ENCODE measurements around the gene NCOR2. TPM values are rescaled to one million over a fixed set of nuclear protein-coding genes. Genes with fewer than 3 reads are reported as not detected.

NCOR2 gene
- total RNA-seq, 1 experiment from 2014 or later: 326 TPM

DNA sequence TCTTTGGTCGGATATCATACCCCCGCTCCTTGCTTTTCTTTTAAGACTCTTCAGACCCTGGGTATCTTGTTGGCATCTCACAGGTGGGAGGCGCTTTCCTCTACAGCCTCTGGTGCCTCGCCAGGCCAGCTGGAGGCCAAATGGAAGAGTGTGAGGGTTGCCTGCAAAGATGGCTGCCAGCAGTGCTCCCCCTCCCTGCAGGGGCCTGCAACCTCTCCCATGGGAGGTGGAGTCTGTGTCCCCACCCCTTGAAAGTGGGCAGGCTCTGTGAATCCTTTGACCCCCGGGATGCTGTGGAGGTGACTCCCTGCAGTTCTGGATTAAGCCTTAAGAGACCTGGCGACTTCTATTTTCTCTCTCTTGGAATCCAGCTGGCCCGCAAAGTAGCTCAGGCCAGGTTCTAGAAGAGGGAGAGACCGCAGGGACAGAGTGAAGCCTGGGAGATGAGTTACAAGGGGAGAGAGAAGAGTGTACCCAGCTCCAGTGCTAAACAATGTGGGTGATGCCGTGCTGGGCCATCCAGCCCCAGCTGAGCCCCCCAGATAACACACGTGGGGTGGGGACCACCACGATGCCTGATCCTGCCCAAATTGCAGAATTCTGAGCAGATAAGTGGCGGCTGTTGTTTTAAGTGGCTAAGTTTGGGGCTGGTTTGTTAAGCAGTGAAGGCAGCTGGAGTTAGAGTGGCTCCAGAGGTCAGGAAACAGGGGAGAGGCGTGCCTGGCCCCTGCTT lies 37.9 kb upstream of the NCOR2 start:
- ATAC-seq (peak; percentile 60), DNase-seq (ENCODE audit: low spot score) (no peak)
- ChIA-PET CTCF (no interaction called here), POLR2A (no interaction called here)
- Mint-ChIP-seq H3K4me1 (peaks cover 22% of the 10 kb centered on the region), H3K36me3 (no peaks in the 10 kb centered on the region), H3K27me3 (ENCODE audit: low read depth) (peaks cover 3% of the 10 kb centered on the region), H3K27ac (no peak overlapping the region), H3K4me3 (no peak overlapping the region), H3K9me3 (0 out of 2 replicates have a peak, but pooled peaks cover 3% of the 10 kb centered on the region)
- TF ChIP-seq, protein P1, sequence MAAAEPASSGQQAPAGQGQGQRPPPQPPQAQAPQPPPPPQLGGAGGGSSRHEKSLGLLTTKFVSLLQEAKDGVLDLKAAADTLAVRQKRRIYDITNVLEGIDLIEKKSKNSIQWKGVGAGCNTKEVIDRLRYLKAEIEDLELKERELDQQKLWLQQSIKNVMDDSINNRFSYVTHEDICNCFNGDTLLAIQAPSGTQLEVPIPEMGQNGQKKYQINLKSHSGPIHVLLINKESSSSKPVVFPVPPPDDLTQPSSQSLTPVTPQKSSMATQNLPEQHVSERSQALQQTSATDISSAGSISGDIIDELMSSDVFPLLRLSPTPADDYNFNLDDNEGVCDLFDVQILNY (CRISPR knock-in tag; IDR thresholded peaks at IDR 0.05): no peak
- TF ChIP-seq MXD4 (CRISPR knock-in tag; IDR thresholded peaks at IDR 0.05; ENCODE audit: borderline replicate concordance): no peak
- TF ChIP-seq, protein P2, sequence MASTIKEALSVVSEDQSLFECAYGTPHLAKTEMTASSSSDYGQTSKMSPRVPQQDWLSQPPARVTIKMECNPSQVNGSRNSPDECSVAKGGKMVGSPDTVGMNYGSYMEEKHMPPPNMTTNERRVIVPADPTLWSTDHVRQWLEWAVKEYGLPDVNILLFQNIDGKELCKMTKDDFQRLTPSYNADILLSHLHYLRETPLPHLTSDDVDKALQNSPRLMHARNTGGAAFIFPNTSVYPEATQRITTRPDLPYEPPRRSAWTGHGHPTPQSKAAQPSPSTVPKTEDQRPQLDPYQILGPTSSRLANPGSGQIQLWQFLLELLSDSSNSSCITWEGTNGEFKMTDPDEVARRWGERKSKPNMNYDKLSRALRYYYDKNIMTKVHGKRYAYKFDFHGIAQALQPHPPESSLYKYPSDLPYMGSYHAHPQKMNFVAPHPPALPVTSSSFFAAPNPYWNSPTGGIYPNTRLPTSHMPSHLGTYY (CRISPR knock-in tag; IDR thresholded peaks at IDR 0.05): no peak
- TF ChIP-seq SMAD4 (CRISPR knock-in tag; IDR thresholded peaks at IDR 0.05): no peak
- TF ChIP-seq ZNF423 (CRISPR knock-in tag; IDR thresholded peaks at IDR 0.05): no peak
- TF ChIP-seq, protein P3, sequence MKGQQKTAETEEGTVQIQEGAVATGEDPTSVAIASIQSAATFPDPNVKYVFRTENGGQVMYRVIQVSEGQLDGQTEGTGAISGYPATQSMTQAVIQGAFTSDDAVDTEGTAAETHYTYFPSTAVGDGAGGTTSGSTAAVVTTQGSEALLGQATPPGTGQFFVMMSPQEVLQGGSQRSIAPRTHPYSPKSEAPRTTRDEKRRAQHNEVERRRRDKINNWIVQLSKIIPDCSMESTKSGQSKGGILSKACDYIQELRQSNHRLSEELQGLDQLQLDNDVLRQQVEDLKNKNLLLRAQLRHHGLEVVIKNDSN (CRISPR knock-in tag; IDR thresholded peaks at IDR 0.05): no peak
- TF ChIP-seq ZNF232 (CRISPR knock-in tag; IDR thresholded peaks at IDR 0.05): no peak

DNA sequence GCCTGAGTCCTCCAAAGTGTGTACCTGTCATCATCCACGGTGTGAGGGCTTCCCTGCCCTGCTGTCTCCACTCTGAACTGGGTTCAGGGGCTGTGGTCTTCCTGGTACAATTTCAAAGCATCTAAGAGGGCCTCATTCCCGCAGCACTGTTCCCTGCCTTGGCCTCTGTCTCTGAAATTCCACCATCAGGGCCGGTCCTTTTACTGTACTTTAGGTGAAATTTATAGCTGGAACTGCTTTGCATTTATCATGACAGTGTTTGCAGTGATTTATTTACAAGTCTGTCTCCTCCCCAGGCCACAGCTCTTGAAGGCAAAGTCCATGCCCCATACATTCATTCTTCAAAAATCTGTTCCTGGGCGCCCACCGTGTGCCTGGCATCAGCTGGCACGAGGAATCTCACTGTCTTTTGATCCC lies 36.9 kb upstream of the NCOR2 start:
- Mint-ChIP-seq H3K4me1 (peaks cover 18% of the 10 kb centered on the region), H3K4me3 (no peak overlapping the region), H3K36me3 (no peaks in the 10 kb centered on the region; the same call in 1 of the 2 replicates), H3K27me3 (ENCODE audit: low read depth) (peaks cover 3% of the 10 kb centered on the region), H3K9me3 (peaks cover 9% of the 10 kb centered on the region), H3K27ac (no peak overlapping the region)
- CTCF ChIA-PET: no interaction called here
- POLR2A ChIA-PET: no interaction called here
- DNase-seq (ENCODE audit: low spot score) (no peak), ATAC-seq (no peak)
- TF ChIP-seq NFYB (CRISPR knock-in tag; conservative IDR thresholded peaks at IDR 0.05; ENCODE audit: low read depth) (no peak), ZNF423 (CRISPR knock-in tag; IDR thresholded peaks at IDR 0.05) (no peak)

DNA sequence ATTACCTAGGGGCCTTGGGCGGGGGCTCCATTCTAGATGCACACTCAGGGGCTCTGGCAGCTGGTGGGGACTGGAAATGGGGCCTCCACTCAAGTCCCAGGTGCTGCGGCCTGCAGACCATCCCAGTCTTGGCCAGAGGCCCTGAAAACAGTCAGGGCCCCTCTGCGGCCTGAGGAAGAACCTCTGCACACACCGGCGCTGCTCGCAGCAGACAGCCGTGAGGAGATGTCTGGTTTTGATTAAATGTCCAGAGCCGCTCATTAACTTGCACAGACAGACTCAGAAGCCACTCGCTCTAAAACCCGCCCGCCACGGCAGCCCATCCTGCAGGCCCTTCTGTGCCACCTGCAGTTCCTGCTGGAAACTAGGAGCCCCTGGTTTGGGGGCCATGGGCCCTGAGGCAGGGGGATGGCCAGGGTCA lies 36.4 kb upstream of the NCOR2 start:
- Mint-ChIP-seq H3K27ac (no peak overlapping the region), H3K27me3 (ENCODE audit: low read depth) (peaks cover 3% of the 10 kb centered on the region), H3K4me1 (peaks cover 15% of the 10 kb centered on the region), H3K9me3 (peaks cover 13% of the 10 kb centered on the region), H3K36me3 (no peaks in the 10 kb centered on the region; the same call in 1 of the 2 replicates), H3K4me3 (no peak overlapping the region)
- no peak for ATAC-seq
- ChIA-PET CTCF (no interaction called here), POLR2A (no interaction called here)
- no peak for DNase-seq (ENCODE audit: low spot score)
- TF ChIP-seq IRF2 (CRISPR knock-in tag; IDR thresholded peaks at IDR 0.05; ENCODE audit: borderline replicate concordance, low read depth): no peak
- no peak for TF ChIP-seq ZNF671 (CRISPR knock-in tag; IDR thresholded peaks at IDR 0.05)
- TF ChIP-seq, protein P4, sequence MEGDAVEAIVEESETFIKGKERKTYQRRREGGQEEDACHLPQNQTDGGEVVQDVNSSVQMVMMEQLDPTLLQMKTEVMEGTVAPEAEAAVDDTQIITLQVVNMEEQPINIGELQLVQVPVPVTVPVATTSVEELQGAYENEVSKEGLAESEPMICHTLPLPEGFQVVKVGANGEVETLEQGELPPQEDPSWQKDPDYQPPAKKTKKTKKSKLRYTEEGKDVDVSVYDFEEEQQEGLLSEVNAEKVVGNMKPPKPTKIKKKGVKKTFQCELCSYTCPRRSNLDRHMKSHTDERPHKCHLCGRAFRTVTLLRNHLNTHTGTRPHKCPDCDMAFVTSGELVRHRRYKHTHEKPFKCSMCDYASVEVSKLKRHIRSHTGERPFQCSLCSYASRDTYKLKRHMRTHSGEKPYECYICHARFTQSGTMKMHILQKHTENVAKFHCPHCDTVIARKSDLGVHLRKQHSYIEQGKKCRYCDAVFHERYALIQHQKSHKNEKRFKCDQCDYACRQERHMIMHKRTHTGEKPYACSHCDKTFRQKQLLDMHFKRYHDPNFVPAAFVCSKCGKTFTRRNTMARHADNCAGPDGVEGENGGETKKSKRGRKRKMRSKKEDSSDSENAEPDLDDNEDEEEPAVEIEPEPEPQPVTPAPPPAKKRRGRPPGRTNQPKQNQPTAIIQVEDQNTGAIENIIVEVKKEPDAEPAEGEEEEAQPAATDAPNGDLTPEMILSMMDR (IDR thresholded peaks at IDR 0.05): no peak
- TF ChIP-seq, protein P5, sequence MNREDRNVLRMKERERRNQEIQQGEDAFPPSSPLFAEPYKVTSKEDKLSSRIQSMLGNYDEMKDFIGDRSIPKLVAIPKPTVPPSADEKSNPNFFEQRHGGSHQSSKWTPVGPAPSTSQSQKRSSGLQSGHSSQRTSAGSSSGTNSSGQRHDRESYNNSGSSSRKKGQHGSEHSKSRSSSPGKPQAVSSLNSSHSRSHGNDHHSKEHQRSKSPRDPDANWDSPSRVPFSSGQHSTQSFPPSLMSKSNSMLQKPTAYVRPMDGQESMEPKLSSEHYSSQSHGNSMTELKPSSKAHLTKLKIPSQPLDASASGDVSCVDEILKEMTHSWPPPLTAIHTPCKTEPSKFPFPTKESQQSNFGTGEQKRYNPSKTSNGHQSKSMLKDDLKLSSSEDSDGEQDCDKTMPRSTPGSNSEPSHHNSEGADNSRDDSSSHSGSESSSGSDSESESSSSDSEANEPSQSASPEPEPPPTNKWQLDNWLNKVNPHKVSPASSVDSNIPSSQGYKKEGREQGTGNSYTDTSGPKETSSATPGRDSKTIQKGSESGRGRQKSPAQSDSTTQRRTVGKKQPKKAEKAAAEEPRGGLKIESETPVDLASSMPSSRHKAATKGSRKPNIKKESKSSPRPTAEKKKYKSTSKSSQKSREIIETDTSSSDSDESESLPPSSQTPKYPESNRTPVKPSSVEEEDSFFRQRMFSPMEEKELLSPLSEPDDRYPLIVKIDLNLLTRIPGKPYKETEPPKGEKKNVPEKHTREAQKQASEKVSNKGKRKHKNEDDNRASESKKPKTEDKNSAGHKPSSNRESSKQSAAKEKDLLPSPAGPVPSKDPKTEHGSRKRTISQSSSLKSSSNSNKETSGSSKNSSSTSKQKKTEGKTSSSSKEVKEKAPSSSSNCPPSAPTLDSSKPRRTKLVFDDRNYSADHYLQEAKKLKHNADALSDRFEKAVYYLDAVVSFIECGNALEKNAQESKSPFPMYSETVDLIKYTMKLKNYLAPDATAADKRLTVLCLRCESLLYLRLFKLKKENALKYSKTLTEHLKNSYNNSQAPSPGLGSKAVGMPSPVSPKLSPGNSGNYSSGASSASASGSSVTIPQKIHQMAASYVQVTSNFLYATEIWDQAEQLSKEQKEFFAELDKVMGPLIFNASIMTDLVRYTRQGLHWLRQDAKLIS (CRISPR knock-in tag; IDR thresholded peaks at IDR 0.05; ENCODE audit: borderline replicate concordance): no peak
- TF ChIP-seq, protein P6, sequence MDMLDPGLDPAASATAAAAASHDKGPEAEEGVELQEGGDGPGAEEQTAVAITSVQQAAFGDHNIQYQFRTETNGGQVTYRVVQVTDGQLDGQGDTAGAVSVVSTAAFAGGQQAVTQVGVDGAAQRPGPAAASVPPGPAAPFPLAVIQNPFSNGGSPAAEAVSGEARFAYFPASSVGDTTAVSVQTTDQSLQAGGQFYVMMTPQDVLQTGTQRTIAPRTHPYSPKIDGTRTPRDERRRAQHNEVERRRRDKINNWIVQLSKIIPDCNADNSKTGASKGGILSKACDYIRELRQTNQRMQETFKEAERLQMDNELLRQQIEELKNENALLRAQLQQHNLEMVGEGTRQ (CRISPR knock-in tag; IDR thresholded peaks at IDR 0.05): no peak
- no peak for TF ChIP-seq CBFB (CRISPR knock-in tag; IDR thresholded peaks at IDR 0.05; ENCODE audit: low read depth)
- TF ChIP-seq TP53 (CRISPR knock-in tag; IDR thresholded peaks at IDR 0.05): no peak
- no peak for TF ChIP-seq CREM (CRISPR knock-in tag; IDR thresholded peaks at IDR 0.05)
- TF ChIP-seq NFE2L1 (CRISPR knock-in tag; IDR thresholded peaks at IDR 0.05): no peak
- no peak for TF ChIP-seq FOXK1 (CRISPR knock-in tag; IDR thresholded peaks at IDR 0.05)
- no peak for TF ChIP-seq GRHL2 (CRISPR knock-in tag; IDR thresholded peaks at IDR 0.05; ENCODE audit: insufficient replicate concordance, severe bottlenecking)
- no peak for TF ChIP-seq FOXP1 (CRISPR knock-in tag; IDR thresholded peaks at IDR 0.05; ENCODE audit: borderline replicate concordance)
- TF ChIP-seq ZNF232 (CRISPR knock-in tag; IDR thresholded peaks at IDR 0.05): no peak
- TF ChIP-seq, protein P7, sequence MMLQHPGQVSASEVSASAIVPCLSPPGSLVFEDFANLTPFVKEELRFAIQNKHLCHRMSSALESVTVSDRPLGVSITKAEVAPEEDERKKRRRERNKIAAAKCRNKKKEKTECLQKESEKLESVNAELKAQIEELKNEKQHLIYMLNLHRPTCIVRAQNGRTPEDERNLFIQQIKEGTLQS (CRISPR knock-in tag; conservative IDR thresholded peaks at IDR 0.05): no peak

Data from WTC11 (cell line).